GM18907 (cell line): Measurements from ENCODE around the gene BCAN.
"Not testable (repeated sequence)": the region's sequence is repeated elsewhere in the genome, so short reads cannot be mapped to it uniquely, and the experiment has no call there.

Source experiments
- ATAC-seq: cut with Tn5 transposase; IDR thresholded peaks from one replicate; pipeline ENCODE4 v1.9.1; 2021; ENCODE audit warnings: mild to moderate bottlenecking, moderate library complexity; ENCODE audit not compliant: unreplicated experiment

BCAN gene

GRCh38 chr1:156641761-156642264 is at the start of gene BCAN:
TSS of gene BCAN (plus strand) at chr1:156642117. CDS start at chr1:156646055, 3,938 bp downstream.
- no peak for ATAC-seq

GRCh38 chr1:156592158-156592909 is 49.6 kb upstream of the BCAN start:
- ATAC-seq: no peak

GRCh38 chr1:156592910-156593660 is 48.8 kb upstream of the BCAN start:
- ATAC-seq: no peak

- ATAC-seq: no peak
These were observed 48.3 kb upstream of the BCAN start for GRCh38 chr1:156593661-156593989.

- ATAC-seq: no peak
These were observed 47.7 kb upstream of the BCAN start for GRCh38 chr1:156594190-156594589.

- ATAC-seq: no peak
These were observed 46.9 kb upstream of the BCAN start for GRCh38 chr1:156595016-156595415.

- no peak for ATAC-seq
These were observed 45.5 kb upstream of the BCAN start for GRCh38 chr1:156596426-156596825.

GRCh38 chr1:156598125-156598524 is 43.8 kb upstream of the BCAN start:
- no peak for ATAC-seq

- ATAC-seq: no peak
These were observed 43.0 kb upstream of the BCAN start for GRCh38 chr1:156598731-156599432.

- ATAC-seq: no peak
These were observed 42.1 kb upstream of the BCAN start for GRCh38 chr1:156599811-156600210.

- ATAC-seq: no peak
These were observed 41.2 kb upstream of the BCAN start for GRCh38 chr1:156600733-156601121.

GRCh38 chr1:156601122-156601830 is 40.6 kb upstream of the BCAN start, which contains the start of gene GPATCH4:
TSS of gene GPATCH4 (minus strand) at chr1:156601479.
- peak; percentile 63 for ATAC-seq

GRCh38 chr1:156601892-156602291 is 40.0 kb upstream of the BCAN start:
- no peak for ATAC-seq

GRCh38 chr1:156602557-156602993 is 39.3 kb upstream of the BCAN start:
- no peak for ATAC-seq

GRCh38 chr1:156607344-156607743 is 34.6 kb upstream of the BCAN start:
- not testable (repeated sequence) for ATAC-seq

GRCh38 chr1:156608036-156608674 is 33.8 kb upstream of the BCAN start:
- ATAC-seq: peak; percentile 76

- peak; percentile 61 for ATAC-seq
These were observed 32.9 kb upstream of the BCAN start for GRCh38 chr1:156608981-156609380.

GRCh38 chr1:156610072-156610471 is 31.8 kb upstream of the BCAN start:
- ATAC-seq: not testable (repeated sequence)

- no peak for ATAC-seq
These were observed 29.3 kb upstream of the BCAN start for GRCh38 chr1:156612666-156613065.

- no peak for ATAC-seq
These were observed 26.0 kb upstream of the BCAN start for GRCh38 chr1:156615946-156616345.
